HG02970 (cell line): ENCODE results near the gene ZNF182.
"Not testable (repeated sequence)": the region's sequence is repeated elsewhere in the genome, so short reads cannot be mapped to it uniquely, and the experiment has no call there.

ENCODE experiments used
- ATAC-seq: cut with Tn5 transposase; IDR thresholded peaks from one replicate; pipeline ENCODE4 v1.9.1; 2021; ENCODE audit warnings: mild to moderate bottlenecking, moderate library complexity, moderate number of reproducible peaks; ENCODE audit not compliant: unreplicated experiment, low FRiP score

ZNF182 gene

GRCh38 chrX:48002929-48003328, 860 bp downstream of the ZNF182 start:
- ATAC-seq: no peak

- no peak for ATAC-seq
Measured at GRCh38 chrX:48002319-48002718, 1.5 kb downstream of the ZNF182 start.

- ATAC-seq: no peak
Measured at GRCh38 chrX:48001260-48001659, 2.5 kb downstream of the ZNF182 start.

- ATAC-seq: no peak
Measured at GRCh38 chrX:47992669-47993068, 11.1 kb downstream of the ZNF182 start.

GRCh38 chrX:47992095-47992380, 11.8 kb downstream of the ZNF182 start:
- no peak for ATAC-seq

- no peak for ATAC-seq
Measured at GRCh38 chrX:47991263-47992094, 12.3 kb downstream of the ZNF182 start.

- ATAC-seq: no peak
Measured at GRCh38 chrX:47976254-47977151, 27.3 kb downstream of the ZNF182 start.

GRCh38 chrX:47973235-47973634, 30.6 kb downstream of the ZNF182 start:
- no peak for ATAC-seq

GRCh38 chrX:47965526-47965925, 38.3 kb downstream of the ZNF182 start:
- not testable (repeated sequence) for ATAC-seq

- ATAC-seq: not testable (repeated sequence)
Measured at GRCh38 chrX:47961830-47962229, 42.0 kb downstream of the ZNF182 start.

GRCh38 chrX:47960406-47960805, 43.4 kb downstream of the ZNF182 start:
- ATAC-seq: no peak

- ATAC-seq: no peak
Measured at GRCh38 chrX:47958761-47959342, 44.9 kb downstream of the ZNF182 start.

GRCh38 chrX:47958206-47958605, 45.6 kb downstream of the ZNF182 start:
- not testable (repeated sequence) for ATAC-seq

GRCh38 chrX:47956016-47956415, 47.8 kb downstream of the ZNF182 start:
- ATAC-seq: no peak

- ATAC-seq: not testable (repeated sequence)
Measured at GRCh38 chrX:47955295-47955694, 48.5 kb downstream of the ZNF182 start.

GRCh38 chrX:47941423-47941822, 62.4 kb downstream of the ZNF182 start:
- no peak for ATAC-seq

- ATAC-seq: no peak
Measured at GRCh38 chrX:47940448-47940847, 63.3 kb downstream of the ZNF182 start.

- ATAC-seq: no peak
Measured at GRCh38 chrX:47936940-47937317, 66.9 kb downstream of the ZNF182 start.

- ATAC-seq: no peak
Measured at GRCh38 chrX:47936224-47936939, 67.4 kb downstream of the ZNF182 start.

- no peak for ATAC-seq
Measured at GRCh38 chrX:47933946-47934345, 69.8 kb downstream of the ZNF182 start.

- ATAC-seq: not testable (repeated sequence)
Measured at GRCh38 chrX:47931970-47932369, 71.8 kb downstream of the ZNF182 start.
